SK-N-SH treated with all-trans-retinoic acid at 6 μM for 48 hours (cell line): Measurements from ENCODE around the gene THBS3.

Experiments
- ARNTL ChIP-seq: fragments of 450-650 bp; formaldehyde crosslinking; IDR thresholded peaks from 2 replicates; pipeline ENCODE4 v1.5.0; 2020; ENCODE audit warnings: low read depth, mild to moderate bottlenecking, moderate library complexity, borderline replicate concordance
- ISL1 ChIP-seq: fragments of 250-450 bp; sonication (Bioruptor Pico); IDR thresholded peaks from 2 replicates; pipeline ENCODE4 v2.1.2; 2022; ENCODE audit warnings: mild to moderate bottlenecking, moderate library complexity
- PPARA ChIP-seq: fragments of 250-450 bp; sonication (Bioruptor Pico); IDR thresholded peaks from 2 replicates; pipeline ENCODE4 v1.5.0; 2020; ENCODE audit warnings: mild to moderate bottlenecking, borderline replicate concordance
- TF ChIP-seq, protein P1 (sequence below): fragments of 250-450 bp; sonication (Bioruptor Pico); IDR thresholded peaks from 2 replicates; pipeline ENCODE4 v1.8.0; 2020; ENCODE audit warnings: mild to moderate bottlenecking, moderate library complexity, borderline replicate concordance
- TF ChIP-seq, protein P2 (sequence below): fragments of 250-450 bp; sonication (Bioruptor Pico); IDR thresholded peaks from 2 replicates; pipeline ENCODE4 v1.5.1; 2020; ENCODE audit warnings: low read depth, mild to moderate bottlenecking, moderate library complexity

DNA sequence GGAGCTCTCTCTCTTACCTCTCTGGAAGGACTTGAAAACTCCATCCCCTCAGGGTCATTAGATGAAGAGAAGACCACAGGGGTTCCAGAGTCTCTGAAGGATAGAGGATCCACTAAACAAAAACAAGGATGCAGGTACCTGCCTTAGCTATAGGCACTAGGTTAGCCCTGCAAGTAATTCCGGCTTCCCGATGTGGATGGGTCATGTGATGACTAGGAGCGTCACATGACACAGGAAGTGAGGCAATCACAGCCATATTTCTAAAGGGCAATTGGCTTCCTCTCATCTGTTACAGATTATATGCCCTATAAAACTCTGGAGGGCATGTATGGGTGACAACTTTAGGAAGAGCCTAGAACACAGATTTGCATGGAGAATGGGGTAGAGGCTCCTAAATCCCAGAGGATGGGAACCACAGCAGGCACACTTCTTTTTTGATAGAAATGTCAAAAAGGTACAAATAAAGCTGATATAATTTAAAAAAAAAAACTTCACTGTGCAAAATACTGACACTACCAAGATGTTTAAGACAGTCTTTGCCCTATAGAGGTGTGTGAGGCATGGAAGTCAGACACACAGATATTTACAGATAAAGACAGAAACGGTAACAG lies 33.5 kb upstream of the THBS3 start:
- TF ChIP-seq ISL1 (CRISPR knock-in tag) = no peak
- TF ChIP-seq, protein P1, sequence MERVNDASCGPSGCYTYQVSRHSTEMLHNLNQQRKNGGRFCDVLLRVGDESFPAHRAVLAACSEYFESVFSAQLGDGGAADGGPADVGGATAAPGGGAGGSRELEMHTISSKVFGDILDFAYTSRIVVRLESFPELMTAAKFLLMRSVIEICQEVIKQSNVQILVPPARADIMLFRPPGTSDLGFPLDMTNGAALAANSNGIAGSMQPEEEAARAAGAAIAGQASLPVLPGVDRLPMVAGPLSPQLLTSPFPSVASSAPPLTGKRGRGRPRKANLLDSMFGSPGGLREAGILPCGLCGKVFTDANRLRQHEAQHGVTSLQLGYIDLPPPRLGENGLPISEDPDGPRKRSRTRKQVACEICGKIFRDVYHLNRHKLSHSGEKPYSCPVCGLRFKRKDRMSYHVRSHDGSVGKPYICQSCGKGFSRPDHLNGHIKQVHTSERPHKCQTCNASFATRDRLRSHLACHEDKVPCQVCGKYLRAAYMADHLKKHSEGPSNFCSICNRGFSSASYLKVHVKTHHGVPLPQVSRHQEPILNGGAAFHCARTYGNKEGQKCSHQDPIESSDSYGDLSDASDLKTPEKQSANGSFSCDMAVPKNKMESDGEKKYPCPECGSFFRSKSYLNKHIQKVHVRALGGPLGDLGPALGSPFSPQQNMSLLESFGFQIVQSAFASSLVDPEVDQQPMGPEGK (CRISPR knock-in tag) = no peak
- TF ChIP-seq, protein P2, sequence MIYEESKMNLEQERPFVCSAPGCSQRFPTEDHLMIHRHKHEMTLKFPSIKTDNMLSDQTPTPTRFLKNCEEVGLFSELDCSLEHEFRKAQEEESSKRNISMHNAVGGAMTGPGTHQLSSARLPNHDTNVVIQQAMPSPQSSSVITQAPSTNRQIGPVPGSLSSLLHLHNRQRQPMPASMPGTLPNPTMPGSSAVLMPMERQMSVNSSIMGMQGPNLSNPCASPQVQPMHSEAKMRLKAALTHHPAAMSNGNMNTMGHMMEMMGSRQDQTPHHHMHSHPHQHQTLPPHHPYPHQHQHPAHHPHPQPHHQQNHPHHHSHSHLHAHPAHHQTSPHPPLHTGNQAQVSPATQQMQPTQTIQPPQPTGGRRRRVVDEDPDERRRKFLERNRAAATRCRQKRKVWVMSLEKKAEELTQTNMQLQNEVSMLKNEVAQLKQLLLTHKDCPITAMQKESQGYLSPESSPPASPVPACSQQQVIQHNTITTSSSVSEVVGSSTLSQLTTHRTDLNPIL = no peak
- no peak for TF ChIP-seq ARNTL
- TF ChIP-seq PPARA (CRISPR knock-in tag) = no peak
